ENCODE results near the gene NTSR1.

NTSR1 gene

DNA sequence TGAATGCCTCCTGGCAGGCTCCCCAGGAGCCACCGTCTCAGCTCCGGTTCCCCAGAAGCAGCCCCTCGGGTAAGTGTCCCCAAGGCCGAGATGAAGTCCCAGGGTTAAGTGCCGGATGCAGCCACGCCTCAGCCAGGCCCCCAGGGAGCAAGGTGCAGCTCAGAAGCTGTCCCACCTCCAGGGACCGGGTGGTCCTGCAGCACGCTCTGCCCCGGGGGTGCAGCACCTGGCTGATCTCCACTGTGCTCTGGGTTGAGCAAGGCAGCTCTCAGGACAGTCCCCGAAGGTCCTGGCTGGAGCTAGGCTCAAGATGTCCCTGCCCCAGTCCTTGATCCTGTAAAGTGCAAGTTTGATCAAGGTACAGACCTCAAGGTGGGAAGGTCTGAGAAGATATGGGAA lies 15.1 kb upstream of the NTSR1 start:
- Histone ChIP-seq H3K27ac (no peak overlapping the region), H3K4me3 (IDR thresholded peaks at IDR 0.05; ENCODE audit: insufficient read depth, low read depth, low read length) (no peak overlapping the region), H3K79me2 (ENCODE audit: insufficient read depth, low read depth) (no peaks in the 10 kb centered on the region), H3K4me1 (ENCODE audit: low read depth, poor library complexity, severe bottlenecking) (no peaks in the 10 kb centered on the region), H3K27me3 (ENCODE audit: insufficient read depth, low read depth) (peaks cover 96% of the 10 kb centered on the region), H3K9ac (no peak overlapping the region), H4K20me1 (ENCODE audit: insufficient read depth) (no peaks in the 10 kb centered on the region), H2AFZ (ENCODE audit: low read depth) (no peak overlapping the region), H3K4me2 (no peak overlapping the region), H3K36me3 (ENCODE audit: insufficient read depth) (no peaks in the 10 kb centered on the region)
- no peak for TF ChIP-seq CTCF (conservative IDR thresholded peaks at IDR 0.05; ENCODE audit: low read depth, low read length)

GRCh38 chr20:62694106-62694505 lies 14.5 kb upstream of the NTSR1 start:
- TF ChIP-seq CTCF (conservative IDR thresholded peaks at IDR 0.05; ENCODE audit: low read depth, low read length): no peak
- Histone ChIP-seq H3K79me2 (ENCODE audit: insufficient read depth, low read depth) (no peaks in the 10 kb centered on the region), H3K4me2 (no peak overlapping the region), H3K27me3 (ENCODE audit: insufficient read depth, low read depth) (peaks cover 97% of the 10 kb centered on the region), H2AFZ (ENCODE audit: low read depth) (no peak overlapping the region), H3K27ac (no peak overlapping the region), H3K4me3 (IDR thresholded peaks at IDR 0.05; ENCODE audit: insufficient read depth, low read depth, low read length) (no peak overlapping the region), H4K20me1 (ENCODE audit: insufficient read depth) (no peaks in the 10 kb centered on the region), H3K36me3 (ENCODE audit: insufficient read depth) (no peaks in the 10 kb centered on the region), H3K9ac (no peak overlapping the region), H3K4me1 (ENCODE audit: low read depth, poor library complexity, severe bottlenecking) (no peaks in the 10 kb centered on the region)

GRCh38 chr20:62694868-62695267 lies 13.8 kb upstream of the NTSR1 start:
- Histone ChIP-seq H4K20me1 (ENCODE audit: insufficient read depth) (no peaks in the 10 kb centered on the region), H3K27ac (no peak overlapping the region), H3K36me3 (ENCODE audit: insufficient read depth) (no peaks in the 10 kb centered on the region), H3K79me2 (ENCODE audit: insufficient read depth, low read depth) (no peaks in the 10 kb centered on the region), H3K4me3 (IDR thresholded peaks at IDR 0.05; ENCODE audit: insufficient read depth, low read depth, low read length) (no peak overlapping the region), H3K9ac (no peak overlapping the region), H3K27me3 (ENCODE audit: insufficient read depth, low read depth) (peaks cover 98% of the 10 kb centered on the region), H3K4me1 (ENCODE audit: low read depth, poor library complexity, severe bottlenecking) (no peaks in the 10 kb centered on the region), H2AFZ (ENCODE audit: low read depth) (no peak overlapping the region), H3K4me2 (no peak overlapping the region)
- no peak for TF ChIP-seq CTCF (conservative IDR thresholded peaks at IDR 0.05; ENCODE audit: low read depth, low read length)

- TF ChIP-seq CTCF (conservative IDR thresholded peaks at IDR 0.05; ENCODE audit: low read depth, low read length): no peak
- Histone ChIP-seq H3K27me3 (ENCODE audit: insufficient read depth, low read depth) (peaks cover 98% of the 10 kb centered on the region), H4K20me1 (ENCODE audit: insufficient read depth) (no peaks in the 10 kb centered on the region), H3K79me2 (ENCODE audit: insufficient read depth, low read depth) (no peaks in the 10 kb centered on the region), H2AFZ (ENCODE audit: low read depth) (no peak overlapping the region), H3K4me3 (IDR thresholded peaks at IDR 0.05; ENCODE audit: insufficient read depth, low read depth, low read length) (no peak overlapping the region), H3K9ac (no peak overlapping the region), H3K36me3 (ENCODE audit: insufficient read depth) (no peaks in the 10 kb centered on the region), H3K27ac (no peak overlapping the region), H3K4me2 (no peak overlapping the region), H3K4me1 (ENCODE audit: low read depth, poor library complexity, severe bottlenecking) (no peaks in the 10 kb centered on the region)
These were observed 12.9 kb upstream of the NTSR1 start for GRCh38 chr20:62695448-62696414.
